Stimulated activated CD8-positive, alpha-beta memory T cell treated with anti-CD3 and anti-CD28 coated beads, Interleukin-7, amount 100 ng/mL, for 4 hours (primary cell): ENCODE measurements around the gene ZNF205.
"Not testable (repeated sequence)": the region's sequence is repeated elsewhere in the genome, so short reads cannot be mapped to it uniquely, and the experiment has no call there.

ENCODE experiments used
- DNase-seq, 2 donors: peaks; one replicate each; pipeline ENCODE4 v3.0.0-alpha.2; 2020; ENCODE audit warnings: low read depth in 2 of 2

Gene ZNF205

DNA sequence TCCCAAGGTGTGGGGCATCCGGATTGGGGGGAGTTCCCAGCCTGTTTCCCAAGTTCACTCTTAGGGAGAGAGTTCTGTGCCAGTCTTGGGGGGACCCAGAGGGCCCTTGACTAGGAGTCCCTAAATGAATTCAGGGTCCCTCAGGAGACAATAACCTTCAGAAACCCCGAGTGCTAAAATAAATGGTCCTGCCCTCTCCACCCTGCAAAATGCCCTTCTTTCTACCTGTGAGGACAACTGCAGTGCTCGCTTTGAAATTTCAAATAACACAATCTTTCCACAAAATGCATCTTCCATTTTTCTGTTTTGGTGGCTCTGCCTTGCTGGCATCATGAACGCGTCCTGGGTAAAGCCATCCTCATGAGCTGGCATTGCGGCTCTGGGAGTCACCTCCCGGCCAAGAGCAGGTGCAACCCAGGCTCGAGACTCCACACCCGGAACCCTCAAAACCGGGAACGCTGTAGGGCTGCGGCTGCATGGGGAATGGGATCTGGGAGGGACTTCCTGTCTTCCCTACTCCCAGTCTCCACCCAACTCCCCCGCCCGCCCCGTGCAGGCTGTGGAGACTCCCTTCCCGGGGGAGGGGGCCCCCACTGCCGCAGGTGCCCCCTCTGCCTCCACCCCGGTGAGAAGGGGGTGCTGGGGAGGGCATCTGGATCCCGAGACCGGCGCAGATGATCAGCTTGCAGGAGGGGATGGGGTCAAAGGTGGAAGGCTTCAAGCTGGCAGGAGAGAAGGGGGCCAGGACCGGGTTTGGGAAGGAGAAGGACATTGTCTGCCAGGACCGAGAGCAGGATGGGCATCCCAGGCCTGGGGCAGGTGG is at the start of gene ZNF205:
Gene ZNF205 (plus strand): TSS at position 529 of the 823 bp plus-strand sequence. CDS start 845 bp downstream, outside the sequence.
- DNase-seq, result no peak

DNA sequence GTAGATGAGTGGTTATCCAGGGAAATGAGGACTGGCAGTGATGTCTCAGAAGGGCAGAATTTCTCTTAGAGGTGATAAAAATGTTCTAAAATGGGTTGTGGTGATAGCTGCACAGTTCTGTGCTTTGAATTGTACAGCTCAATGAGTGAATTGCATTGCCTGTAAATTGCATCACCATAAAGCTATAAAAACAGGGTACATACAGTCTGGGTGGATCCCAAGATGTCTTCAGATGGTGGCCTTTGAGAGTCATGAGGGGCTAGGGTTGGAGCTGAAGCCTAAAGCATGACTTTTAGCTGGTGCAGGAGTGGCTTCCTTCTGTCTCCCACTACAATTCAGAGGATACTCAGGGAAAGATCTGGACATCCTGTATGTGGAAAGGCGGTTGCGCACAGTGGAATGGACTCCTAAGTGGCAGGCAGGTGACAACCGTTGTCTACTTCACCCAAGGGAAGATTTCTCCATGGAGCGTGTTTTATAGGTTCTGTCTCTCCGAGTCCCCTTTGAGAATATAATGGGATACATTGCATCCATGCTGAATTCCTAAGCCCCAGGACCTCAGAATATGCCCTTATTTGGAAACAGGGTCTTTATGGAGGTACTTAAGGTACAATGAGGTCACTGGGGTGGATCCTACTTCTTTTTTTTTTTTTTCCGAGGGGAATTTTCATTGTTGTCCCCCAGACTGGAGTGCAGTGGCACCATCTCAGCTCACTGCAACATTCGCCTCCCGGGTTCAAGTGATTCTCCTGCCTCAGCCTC is 48.6 kb upstream of the ZNF205 start:
- no peak for DNase-seq

DNA sequence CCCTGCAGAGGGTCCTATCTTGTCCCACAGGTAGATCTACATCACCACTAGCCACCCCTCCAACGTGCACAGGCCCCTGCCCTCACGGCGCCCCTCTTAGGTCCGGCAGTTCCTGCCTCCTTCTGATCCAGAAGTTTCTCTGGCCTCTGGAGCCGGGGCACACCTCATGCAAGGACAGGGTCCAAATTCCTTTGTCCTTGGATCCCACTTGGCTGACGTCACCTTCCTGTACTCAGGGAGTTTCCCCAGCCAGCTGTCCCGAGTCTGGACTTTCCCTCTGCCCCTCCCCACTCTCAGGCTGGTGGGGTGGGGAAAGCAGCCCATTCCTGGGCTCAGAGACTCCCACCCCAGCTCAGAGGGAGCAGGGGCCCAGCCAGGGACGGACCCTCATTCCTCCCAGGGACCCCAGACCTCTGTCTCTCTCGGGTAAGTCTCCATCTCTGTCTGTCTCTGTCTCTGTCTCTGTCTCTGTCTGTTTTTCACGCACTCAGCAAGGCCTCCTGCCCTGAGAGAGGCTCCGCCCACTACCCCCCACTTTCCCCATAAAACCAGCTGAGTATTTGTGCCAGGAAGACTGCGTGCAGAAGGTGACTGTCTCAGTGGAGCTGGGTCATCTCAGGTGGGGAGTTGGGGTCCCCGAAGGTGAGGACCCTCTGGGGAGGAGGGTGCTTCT is 47.2 kb upstream of the ZNF205 start, which contains the start of gene IL32:
Gene IL32 (plus strand): TSS at position 572 of the 673 bp plus-strand sequence. CDS start 172 bp downstream, outside the sequence.
- DNase-seq, result peak; percentile 64 to 65

DNA sequence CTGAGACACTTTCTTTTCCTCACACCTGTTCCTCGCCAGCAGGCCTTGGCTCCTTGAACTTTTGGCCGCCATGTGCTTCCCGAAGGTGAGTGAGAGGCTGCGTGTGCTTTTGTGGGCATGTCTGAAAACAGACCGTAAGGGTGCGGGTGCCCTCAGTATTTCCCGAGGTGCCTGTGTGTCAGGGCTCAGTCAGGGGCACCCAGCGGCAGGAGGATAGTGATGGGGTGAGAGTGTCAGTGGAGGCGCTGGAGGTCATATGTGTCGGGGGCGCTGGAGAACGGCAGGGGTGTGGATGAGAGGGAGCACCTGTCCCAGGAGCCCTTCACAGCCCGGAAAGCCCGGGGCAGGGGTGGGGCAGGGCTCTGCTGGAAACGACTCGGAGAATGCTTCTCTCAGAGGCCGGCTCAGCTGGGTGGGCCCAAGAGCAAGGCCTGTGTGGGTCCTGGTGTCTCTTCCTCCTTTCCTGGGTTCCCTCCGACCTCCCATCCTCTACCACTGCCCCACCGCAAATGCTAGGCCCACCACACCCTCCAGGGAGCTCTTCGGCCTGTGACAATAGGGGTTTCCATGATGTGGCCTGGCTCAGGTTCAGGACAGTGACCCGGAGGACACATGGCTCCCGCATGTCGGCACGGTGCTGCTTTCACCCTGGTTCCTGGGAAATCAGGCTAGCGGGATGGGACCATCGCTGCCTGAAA is 46.5 kb upstream of the ZNF205 start:
- no peak for DNase-seq

DNA sequence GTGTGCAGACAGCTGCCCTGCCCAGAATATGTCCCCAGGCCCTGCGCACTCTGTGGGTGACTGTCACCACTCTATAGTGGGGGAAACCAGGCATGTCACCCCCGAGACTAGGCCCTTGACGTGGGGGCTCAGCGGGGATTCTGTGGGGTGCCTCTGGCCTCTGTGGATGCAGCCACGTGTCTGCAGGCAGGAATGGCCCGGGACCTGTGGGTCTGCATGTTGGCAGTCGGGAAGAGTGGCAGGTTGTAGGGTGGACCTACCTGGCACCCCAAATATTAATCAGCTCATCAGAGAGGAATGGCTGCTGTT is 46.0 kb upstream of the ZNF205 start:
- no peak for DNase-seq

DNA sequence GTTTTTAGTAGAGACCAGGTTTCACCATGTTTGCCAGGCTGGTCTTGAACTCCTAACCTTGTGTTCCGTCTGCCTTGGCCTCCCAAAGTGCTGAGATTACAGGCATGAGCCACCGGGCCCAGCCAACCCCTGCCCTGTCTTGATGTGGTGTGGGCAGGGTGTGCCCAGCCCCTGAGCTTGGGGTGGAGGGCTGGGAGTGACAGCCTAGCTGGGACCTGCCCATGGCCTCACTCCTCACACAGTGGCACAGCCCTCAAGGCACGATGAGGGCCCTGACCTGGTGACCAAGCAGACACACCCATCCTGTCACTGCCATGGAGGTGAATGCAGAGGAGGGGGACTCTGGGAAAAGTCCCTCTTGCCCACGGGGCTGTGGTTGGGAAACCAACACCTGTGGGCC is 43.9 kb upstream of the ZNF205 start:
- DNase-seq, result no peak

DNA sequence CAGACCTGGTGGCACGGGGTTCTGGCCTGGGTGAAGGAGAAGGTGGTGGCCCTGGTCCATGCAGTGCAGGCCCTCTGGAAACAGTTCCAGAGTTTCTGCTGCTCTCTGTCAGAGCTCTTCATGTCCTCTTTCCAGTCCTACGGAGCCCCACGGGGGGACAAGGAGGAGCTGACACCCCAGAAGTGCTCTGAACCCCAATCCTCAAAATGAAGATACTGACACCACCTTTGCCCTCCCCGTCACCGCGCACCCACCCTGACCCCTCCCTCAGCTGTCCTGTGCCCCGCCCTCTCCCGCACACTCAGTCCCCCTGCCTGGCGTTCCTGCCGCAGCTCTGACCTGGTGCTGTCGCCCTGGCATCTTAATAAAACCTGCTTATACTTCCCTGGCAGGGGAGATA is 43.2 kb upstream of the ZNF205 start:
- not testable (repeated sequence) for DNase-seq

DNA sequence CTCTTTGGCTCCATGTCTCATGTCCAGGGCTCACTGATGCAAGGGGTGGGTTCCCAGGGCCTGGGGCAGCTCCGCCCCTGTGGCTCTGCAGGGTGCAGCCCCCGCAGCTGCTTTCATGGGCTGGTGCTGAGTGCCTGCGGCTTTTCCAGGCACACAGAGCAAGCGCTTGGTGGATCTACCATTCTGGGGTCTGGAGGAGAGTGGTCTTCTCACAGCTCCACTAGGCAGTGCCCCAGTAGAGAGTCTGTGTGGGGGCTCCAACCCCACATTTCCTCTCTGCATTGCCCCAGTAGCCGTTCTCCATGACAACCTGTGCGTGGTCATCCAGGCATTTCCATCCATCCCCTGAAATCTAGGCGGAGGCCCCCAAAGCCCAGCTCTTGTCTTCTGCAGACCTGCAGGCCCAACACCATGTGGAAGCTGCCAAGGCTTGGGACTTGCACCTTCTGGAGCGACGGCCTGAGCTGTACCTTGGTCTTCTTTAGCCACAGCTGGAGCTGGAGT is 41.7 kb upstream of the ZNF205 start:
- DNase-seq, result no peak

DNA sequence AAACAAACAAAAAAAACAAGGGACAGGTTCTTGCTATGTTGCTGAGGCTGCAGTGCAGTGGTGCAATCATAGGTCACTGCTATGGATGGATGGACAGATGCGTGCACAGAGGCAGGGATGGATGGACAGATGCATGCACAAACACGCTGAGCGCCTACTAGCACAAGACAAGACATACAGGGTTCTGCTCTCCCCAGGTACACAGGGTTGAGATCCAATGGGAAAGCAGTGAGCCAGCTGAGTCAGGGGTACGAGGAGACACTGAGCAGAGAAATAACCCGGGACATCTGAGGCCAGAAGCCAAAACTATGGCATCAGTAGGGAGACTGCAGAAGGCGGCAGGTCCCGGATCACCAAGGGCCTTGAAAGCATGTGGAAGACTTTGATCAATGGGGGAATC is 40.7 kb upstream of the ZNF205 start:
- no peak for DNase-seq

DNA sequence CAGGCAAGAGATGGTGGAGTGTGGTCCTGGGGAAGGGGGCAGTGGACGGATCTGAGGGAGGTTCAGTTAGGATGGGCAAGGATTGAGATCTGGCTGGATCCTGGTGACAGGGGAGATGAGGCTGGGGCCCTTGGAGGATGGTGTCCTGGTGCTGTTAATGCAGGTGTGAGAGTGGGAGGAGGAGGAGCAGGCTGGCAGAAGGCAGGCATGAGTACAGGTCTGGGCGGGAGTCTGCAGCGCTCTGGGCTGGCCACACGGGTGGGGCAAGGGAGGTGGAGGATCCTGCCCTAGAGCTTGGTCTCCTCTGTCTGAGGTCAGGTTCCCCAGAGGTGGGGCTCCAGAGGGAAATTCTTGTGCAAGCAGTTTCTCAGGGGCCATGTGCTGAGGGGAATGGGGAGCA is 40.2 kb upstream of the ZNF205 start:
- DNase-seq, result not testable (repeated sequence)

DNA sequence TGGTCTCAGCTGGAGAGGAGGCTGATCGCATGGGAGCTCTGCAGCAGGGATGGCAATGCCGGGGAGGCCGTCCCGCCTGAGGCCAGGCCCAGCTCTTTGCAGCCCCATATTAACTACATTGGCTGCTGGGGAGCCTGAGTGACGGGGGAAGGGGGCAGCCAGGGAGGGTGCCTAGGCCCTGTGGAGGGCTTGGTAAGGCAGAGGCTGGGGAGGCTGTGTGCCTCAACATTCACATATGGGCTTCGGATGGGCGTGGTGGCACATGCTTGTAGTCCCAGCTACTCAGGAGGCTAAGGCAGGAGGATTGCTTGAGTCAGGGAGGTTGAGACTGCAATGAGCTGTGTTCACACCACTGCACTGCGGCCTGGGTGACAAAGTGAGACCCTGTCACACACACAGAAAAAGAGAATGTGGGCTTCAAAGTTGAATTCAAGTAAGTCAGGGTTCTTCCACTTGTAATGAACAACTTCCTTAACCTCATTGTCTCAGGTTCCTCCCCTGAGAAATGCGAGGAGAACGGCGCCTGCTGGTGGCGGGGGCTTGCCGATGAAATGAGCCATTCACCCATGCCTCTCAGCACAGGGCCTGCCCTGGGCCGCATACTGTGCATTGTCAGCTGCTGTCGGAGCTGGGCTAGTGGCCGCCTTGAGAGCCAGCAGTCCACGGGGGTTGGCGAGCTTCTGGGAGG is 39.7 kb upstream of the ZNF205 start:
- DNase-seq, result not testable (repeated sequence)

DNA sequence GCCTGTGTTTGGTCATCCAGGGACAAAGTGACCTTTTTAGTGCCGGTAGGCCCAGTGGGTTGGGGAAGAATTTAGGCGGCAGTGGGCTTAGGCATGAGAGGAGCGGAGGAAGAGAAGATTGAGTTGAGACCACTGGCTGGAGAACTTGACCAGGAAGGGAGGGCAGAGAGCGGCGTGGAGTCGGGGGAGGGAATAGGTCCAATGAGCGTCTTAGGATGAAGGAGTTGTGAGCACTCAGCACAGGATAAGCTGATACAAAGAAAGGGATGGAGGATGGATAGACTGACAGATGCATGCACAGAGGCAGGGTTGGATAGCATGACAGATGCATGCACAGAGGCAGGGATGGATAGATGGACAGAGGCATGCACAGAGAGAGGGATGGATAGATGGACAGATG is 38.9 kb upstream of the ZNF205 start:
- no peak for DNase-seq

DNA sequence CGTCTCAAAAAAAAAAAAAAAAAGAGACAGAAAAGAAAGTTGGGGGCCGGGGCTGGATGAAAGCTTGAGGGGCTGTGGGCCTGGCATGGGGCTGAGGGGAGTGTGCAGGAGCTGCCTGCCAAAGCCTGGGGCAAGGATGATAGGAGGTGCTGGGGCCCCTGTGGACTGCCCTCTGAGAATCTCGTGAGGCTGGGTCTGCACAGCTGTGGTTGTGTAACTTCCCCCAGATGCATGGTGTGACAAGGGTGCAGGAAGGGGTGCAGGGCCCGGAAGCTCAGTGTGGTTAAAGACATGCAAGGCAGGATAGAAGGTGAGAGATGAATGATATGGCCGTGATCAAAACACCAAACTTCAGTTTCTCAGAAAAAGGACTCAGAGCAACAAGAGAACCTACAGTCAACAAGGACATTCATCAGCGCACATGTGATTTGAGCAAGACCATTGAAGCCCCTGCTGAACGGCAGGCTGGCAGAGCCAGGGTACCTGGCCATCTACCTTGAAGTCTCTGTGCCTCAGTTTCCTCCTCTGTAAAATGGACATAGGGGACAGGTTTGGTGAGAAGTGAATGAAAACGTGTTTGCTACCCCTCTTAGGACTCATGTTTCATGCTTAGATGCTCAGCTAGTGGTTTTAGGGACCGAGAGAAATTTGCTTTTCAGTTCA is 37.4 kb upstream of the ZNF205 start:
- DNase-seq, result peak; percentile 65 to 70

DNA sequence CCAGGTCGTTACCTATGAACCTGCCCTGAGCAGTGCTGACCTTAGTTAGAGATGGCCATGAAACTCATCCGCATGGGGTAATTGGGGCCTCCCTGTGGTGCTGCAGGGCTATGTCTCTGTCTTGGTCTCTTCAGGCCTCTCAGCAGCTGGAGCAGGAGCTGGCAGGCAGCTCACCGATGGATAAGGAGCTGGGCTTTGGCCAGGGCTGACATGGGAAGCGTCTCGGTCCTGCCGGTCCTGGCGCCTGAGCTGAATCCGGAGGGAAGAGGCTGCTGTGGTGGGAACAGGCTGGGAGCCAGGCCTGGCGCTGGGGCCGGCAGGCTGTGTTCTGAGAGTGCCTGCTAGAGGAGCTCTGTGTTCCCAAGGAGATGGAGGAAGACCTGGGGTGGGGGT is 36.9 kb upstream of the ZNF205 start:
- no peak for DNase-seq

DNA sequence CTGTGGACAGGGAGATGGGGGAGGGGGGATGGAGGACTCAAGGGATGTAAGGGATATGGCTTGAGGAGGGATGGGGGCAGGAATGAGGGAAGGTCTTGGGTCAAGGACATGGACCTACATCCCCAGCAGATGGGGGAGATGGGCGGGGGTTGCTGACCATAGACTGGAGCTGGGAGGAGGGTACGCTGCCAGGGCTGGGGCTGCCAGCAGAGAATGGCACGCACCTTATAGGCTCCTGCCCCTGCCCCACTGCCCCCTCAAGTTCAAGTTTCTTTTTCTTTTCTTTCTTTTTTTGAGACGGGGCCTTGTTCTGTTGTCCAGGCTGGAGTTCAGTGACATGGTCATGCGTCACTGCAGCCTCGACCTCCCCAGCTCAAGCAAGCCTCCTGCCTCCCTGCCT is 36.4 kb upstream of the ZNF205 start:
- DNase-seq, result not testable (repeated sequence)

DNA sequence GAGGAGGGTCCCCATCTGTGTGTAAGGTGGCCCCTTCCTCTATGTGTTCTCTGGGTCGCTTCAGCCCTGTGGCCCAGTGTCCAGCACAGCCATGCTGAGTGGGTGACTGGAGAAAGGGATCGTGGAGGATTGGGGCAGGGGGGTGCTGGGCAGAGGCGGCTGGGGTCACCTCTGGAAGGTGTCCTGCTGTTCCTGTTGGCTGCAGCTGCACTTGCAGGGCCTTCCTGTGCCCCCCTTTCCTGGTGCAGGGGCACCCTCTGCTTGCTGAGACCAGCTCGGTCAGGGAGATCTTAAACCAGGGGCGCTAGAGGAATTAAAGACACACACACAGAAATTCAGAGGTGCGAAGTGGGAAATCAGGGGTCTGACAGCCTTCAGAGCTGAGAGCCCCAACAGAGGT is 35.8 kb upstream of the ZNF205 start:
- DNase-seq, result no peak

DNA sequence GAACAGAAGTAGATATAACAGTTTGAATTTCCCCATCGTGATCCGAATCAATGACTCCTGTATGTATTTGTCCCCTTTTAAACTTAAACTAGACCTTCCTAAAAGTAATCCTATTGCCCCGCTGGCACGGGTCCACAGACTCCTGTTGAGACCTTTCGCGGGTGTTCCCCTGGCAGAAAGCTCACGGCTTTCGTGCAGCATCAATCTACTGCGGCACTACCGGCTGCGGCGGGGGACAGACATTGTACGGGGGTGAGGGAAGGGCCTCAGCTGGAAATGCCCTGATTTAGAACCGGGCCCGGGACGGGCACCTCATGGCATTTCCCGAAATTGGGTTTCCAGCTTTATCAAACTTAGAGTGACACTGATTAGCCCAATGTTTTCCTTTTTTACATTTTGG is 32.4 kb upstream of the ZNF205 start:
- DNase-seq, result no peak

DNA sequence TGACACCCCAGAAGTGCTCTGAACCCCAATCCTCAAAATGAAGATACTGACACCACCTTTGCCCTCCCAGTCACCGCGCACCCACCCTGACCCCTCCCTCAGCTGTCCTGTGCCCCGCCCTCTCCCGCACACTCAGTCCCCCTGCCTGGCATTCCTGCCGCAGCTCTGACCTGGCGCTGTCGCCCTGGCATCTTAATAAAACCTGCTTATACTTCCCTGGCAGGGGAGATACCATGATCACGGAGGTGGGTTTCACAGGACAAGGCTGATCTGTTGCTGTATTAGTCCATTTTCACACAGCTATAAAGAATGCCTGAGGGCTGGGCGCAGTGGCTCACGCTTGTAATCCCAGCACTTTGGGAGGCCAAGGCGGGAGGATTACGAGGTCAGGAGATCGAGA is 30.4 kb upstream of the ZNF205 start:
- not testable (repeated sequence) for DNase-seq

DNA sequence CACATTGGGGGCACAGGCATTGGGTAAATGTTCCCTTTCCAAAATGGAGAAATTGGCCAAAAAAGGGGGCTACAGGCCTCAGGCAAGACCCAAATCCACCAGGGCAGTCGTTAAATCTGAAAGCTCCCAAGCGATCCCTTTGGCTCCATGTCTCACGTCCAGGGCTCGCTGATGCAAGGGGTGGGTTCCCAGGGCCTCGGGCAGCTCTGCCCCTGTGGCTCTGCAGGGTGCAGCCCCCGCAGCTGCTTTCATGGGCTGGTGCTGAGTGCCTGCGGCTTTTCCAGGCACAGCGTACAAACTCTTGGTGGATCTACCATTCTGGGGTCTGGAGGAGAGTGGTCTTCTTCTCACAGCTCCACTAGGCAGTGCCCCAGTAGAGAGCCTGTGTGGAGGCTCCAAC is 29.0 kb upstream of the ZNF205 start:
- DNase-seq, result not testable (repeated sequence)

DNA sequence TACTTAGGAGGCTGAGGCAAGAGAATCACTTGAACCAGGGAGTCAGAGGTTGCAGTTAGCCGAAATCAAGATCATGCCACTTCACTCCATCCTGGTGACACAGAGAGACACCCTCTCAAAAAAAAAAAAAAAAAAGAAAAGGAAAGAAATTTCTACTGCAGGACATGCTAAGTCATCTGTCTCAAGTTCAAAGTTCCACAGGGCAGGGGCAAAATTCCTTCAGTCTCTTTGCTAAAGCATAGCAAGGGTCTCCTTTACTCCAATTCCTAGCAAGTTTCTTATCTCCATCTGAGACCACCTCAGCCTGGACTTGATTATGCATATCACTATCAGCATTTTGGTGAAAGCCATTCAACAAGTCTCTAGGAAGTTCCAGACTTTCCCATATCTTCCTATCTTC is 27.9 kb upstream of the ZNF205 start:
- DNase-seq, result no peak
